Measurements from ENCODE around the gene C9orf72. TPM values are rescaled to one million over a fixed set of nuclear protein-coding genes. Genes with fewer than 3 reads are reported as not detected.
A peak's percentile ranks its signal among the peaks of the same experiment; 100 is the strongest.

C9orf72 gene
- total and polyA plus RNA-seq, 8 donors = 3.6 to 9.5 (median 7.3) TPM

GRCh38 chr9:27556470-27556869 lies 16.8 kb downstream of the C9orf72 start:
- Histone ChIP-seq H3K4me1 (no peaks in the 10 kb centered on the region), H3K4me3 (no peak overlapping the region), H3K27ac (no peak overlapping the region), H3K36me3 (peaks cover 0 to 31% (median 3%) of the 10 kb centered on the region in 3 donors), H3K27me3 (no peaks in the 10 kb centered on the region), H3K9me3 (no peaks in the 10 kb centered on the region)
- DNase-seq = no peak
- ATAC-seq = no peak
- no peak for FAIRE-seq
- 92 to 94% methylated on average over 8 of the region's 8 CpGs for WGBS, 2 donors
- TF ChIP-seq, protein P1, sequence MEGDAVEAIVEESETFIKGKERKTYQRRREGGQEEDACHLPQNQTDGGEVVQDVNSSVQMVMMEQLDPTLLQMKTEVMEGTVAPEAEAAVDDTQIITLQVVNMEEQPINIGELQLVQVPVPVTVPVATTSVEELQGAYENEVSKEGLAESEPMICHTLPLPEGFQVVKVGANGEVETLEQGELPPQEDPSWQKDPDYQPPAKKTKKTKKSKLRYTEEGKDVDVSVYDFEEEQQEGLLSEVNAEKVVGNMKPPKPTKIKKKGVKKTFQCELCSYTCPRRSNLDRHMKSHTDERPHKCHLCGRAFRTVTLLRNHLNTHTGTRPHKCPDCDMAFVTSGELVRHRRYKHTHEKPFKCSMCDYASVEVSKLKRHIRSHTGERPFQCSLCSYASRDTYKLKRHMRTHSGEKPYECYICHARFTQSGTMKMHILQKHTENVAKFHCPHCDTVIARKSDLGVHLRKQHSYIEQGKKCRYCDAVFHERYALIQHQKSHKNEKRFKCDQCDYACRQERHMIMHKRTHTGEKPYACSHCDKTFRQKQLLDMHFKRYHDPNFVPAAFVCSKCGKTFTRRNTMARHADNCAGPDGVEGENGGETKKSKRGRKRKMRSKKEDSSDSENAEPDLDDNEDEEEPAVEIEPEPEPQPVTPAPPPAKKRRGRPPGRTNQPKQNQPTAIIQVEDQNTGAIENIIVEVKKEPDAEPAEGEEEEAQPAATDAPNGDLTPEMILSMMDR (IDR thresholded peaks at IDR 0.05) = no peak
- intact Hi-C loops (cut with DNase I) = no loop called here

DNA sequence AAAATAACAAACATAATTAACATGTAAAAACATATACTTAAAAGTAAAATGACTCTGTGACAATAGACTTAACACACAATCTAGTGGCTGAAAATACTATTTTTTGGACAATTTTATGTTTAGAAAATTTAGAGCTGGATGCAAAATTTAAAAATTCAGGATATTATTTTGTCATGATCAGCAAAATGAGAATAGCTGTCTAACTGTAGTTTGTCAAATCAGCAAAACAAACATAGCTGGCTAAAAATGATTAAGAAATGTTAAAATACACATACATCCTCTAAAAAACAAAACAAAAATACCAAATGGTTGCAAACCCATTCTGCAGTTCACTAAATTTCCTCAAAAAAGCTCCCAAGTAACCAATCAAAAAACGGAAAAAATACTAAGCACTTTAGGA lies 18.6 kb downstream of the C9orf72 start:
- Histone ChIP-seq H3K9me3 (no peaks in the 10 kb centered on the region), H3K4me1 (no peaks in the 10 kb centered on the region), H3K4me3 (no peak overlapping the region), H3K27ac (no peak overlapping the region), H3K36me3 (peaks cover 0 to 21% (median 3%) of the 10 kb centered on the region in 3 donors), H3K27me3 (no peaks in the 10 kb centered on the region)
- 90 to 91% methylated on average over 1 of the region's 1 CpG for WGBS, 2 donors
- intact Hi-C loops (cut with DNase I) = no loop called here
- ATAC-seq (no peak), FAIRE-seq (no peak), DNase-seq (no peak)
- TF ChIP-seq, protein P1 (IDR thresholded peaks at IDR 0.05) = no peak

DNA sequence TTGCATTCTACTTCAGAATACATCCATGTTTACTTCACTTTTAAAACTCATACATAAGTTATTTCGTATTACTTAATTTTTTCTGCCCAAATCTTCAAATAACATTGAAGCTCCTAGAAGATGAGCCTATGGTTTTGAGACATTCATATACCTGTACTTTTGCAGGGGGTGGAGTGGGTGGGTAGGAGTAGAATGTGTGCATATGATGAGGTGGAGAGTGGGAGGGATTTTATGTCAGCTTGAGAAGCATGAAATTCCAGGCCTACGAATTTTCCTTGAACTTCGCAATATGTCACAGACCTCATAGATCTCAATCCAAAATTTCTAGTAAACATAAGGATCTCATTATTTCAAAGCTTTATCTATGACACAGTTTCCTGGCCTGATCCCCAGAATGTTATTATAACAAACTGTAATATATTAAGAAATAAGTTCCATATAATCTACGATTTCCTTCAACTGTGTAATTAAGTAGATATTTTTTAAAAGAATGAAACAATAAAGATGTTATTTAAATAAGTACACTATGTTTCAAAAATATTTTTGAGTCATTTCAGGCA lies 24.0 kb downstream of the C9orf72 start:
- no peak overlapping the region for H3K27ac ChIP-seq
- H3K36me3 ChIP-seq = peaks cover 0 to 3% (median under 1%) of the 10 kb centered on the region in 3 donors
- TF ChIP-seq, protein P1 (IDR thresholded peaks at IDR 0.05) = no peak
- H3K9me3 ChIP-seq = no peaks in the 10 kb centered on the region
- intact Hi-C loops (cut with DNase I) = no loop called here
- no peaks in the 10 kb centered on the region for H3K27me3 ChIP-seq
- DNase-seq (no peak), FAIRE-seq (no peak), ATAC-seq (no peak)
- H3K4me1 ChIP-seq = peaks cover 0 to 10% (median 0%) of the 10 kb centered on the region in 3 donors
- no peak overlapping the region for H3K4me3 ChIP-seq
- 84 to 86% methylated on average over 4 of the region's 4 CpGs for WGBS, 2 donors

DNA sequence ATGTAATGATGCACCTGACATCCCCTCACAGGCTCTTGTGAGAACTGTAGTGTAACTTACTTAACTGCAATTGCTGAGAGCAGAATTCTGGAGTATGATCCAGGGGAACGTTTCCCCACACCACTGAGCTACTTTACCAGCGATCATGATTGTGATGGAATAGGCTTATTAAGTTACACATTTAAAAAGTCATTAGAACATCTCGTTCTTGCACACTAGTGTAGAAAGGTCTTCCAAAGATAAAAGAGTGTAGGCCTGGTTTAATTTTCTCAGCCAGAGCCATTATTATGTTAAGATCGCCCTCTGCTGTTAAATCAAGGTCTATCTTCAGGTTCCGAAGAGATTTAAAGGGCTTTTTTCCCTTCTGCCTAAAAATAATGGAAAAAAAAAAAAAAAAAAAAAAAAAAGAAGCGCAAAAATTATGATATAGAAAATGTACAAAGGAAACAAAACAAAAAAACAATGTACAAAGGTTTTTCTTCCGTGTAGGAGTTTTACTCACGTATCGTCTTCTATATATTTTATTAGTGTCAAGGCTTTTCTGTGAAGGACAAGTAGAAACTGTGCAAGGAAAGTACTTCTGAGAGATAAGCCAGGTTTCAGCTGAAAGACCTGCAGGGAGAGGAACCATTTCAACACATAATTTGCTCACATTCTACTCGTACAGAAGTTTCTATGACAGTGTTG lies 25.1 kb downstream of the C9orf72 start:
- Histone ChIP-seq H3K36me3 (no peaks in the 10 kb centered on the region), H3K27me3 (no peaks in the 10 kb centered on the region), H3K4me3 (no peak overlapping the region), H3K4me1 (peaks cover 0 to 10% (median 0%) of the 10 kb centered on the region in 3 donors), H3K27ac (no peak overlapping the region), H3K9me3 (no peaks in the 10 kb centered on the region)
- TF ChIP-seq, protein P1 (IDR thresholded peaks at IDR 0.05) = peak in 1 of 4 donors; percentile 12
- ATAC-seq (peak; percentile 82 to 93 (median 91)), DNase-seq (no peak), FAIRE-seq (peak; percentile 98)
- 37 to 38% methylated on average over 10 of the region's 10 CpGs for WGBS, 2 donors
- intact Hi-C loops (cut with DNase I) = no loop called here

- Histone ChIP-seq H3K27ac (no peak overlapping the region), H3K9me3 (no peaks in the 10 kb centered on the region)
These were observed 27.8 kb downstream of the C9orf72 start for GRCh38 chr9:27545471-27545870.

More at GRCh38 chr9:27545471-27545870, 27.8 kb downstream of the C9orf72 start:
- TF ChIP-seq, protein P1 (IDR thresholded peaks at IDR 0.05) = no peak
- Histone ChIP-seq H3K4me1 (peaks cover 0 to 14% (median 0%) of the 10 kb centered on the region in 3 donors), H3K27me3 (no peaks in the 10 kb centered on the region), H3K4me3 (no peak overlapping the region), H3K36me3 (no peaks in the 10 kb centered on the region)
- 69 to 71% methylated on average over 3 of the region's 3 CpGs for WGBS, 2 donors
- ATAC-seq (peak; percentile 78 to 86 (median 80)), DNase-seq (peak in 3 of 6 donors; percentile 41 to 62 (median 58)), FAIRE-seq (no peak)
- intact Hi-C loops (cut with DNase I) = no loop called here

Data from pancreas (tissue), 10 donors.